GM21526 (cell line): Measurements from ENCODE around the gene CORO2A.
A peak's percentile ranks its signal among the peaks of the same experiment; 100 is the strongest.
"Not testable (repeated sequence)": the region's sequence is repeated elsewhere in the genome, so short reads cannot be mapped to it uniquely, and the experiment has no call there.

Source experiments
- ATAC-seq: cut with Tn5 transposase; IDR thresholded peaks from one replicate; pipeline ENCODE4 v1.9.1; 2021; ENCODE audit warnings: moderate library complexity; ENCODE audit not compliant: unreplicated experiment, low FRiP score

The CORO2A gene

GRCh38 chr9:98118640-98119601, 73.5 kb downstream of the CORO2A start, which contains the start of gene TRIM14:
Gene TRIM14, minus strand, starts transcription at chr9:98119222. Its CDS starts 34 bp downstream, at chr9:98119188.
- peak; percentile 54 for ATAC-seq

- peak; percentile 8 for ATAC-seq
Observed at GRCh38 chr9:98117984-98118639, 74.3 kb downstream of the CORO2A start.

- ATAC-seq = not testable (repeated sequence)
Observed at GRCh38 chr9:98117097-98117496, 75.3 kb downstream of the CORO2A start.

- no peak for ATAC-seq
Observed at GRCh38 chr9:98109052-98109451, 83.4 kb downstream of the CORO2A start.

GRCh38 chr9:98108531-98109031, 83.9 kb downstream of the CORO2A start:
- ATAC-seq = peak; percentile 61

- ATAC-seq = no peak
Observed at GRCh38 chr9:98107926-98108325, 84.5 kb downstream of the CORO2A start.

- ATAC-seq = no peak
Observed at GRCh38 chr9:98105006-98105405, 87.4 kb downstream of the CORO2A start.

GRCh38 chr9:98104445-98104881, 88.0 kb downstream of the CORO2A start:
- no peak for ATAC-seq

- peak; percentile 94 for ATAC-seq
Observed at GRCh38 chr9:98101868-98102273, 90.6 kb downstream of the CORO2A start.

GRCh38 chr9:98101416-98101815, 91.0 kb downstream of the CORO2A start:
- peak; percentile 1 for ATAC-seq

- no peak for ATAC-seq
Observed at GRCh38 chr9:98100456-98100855, 92.0 kb downstream of the CORO2A start.

GRCh38 chr9:98099898-98100297, 92.5 kb downstream of the CORO2A start:
- ATAC-seq = no peak

- ATAC-seq = no peak
Observed at GRCh38 chr9:98099346-98099745, 93.1 kb downstream of the CORO2A start.

GRCh38 chr9:98097836-98098235, 94.6 kb downstream of the CORO2A start:
- ATAC-seq = no peak

GRCh38 chr9:98096091-98096490, 96.3 kb downstream of the CORO2A start:
- no peak for ATAC-seq

GRCh38 chr9:98095401-98095800, 97.0 kb downstream of the CORO2A start:
- ATAC-seq = no peak

- no peak for ATAC-seq
Observed at GRCh38 chr9:98094851-98095250, 97.6 kb downstream of the CORO2A start.

- no peak for ATAC-seq
Observed at GRCh38 chr9:98094316-98094715, 98.1 kb downstream of the CORO2A start.

GRCh38 chr9:98092613-98092931, 99.9 kb downstream of the CORO2A start:
- no peak for ATAC-seq

- no peak for ATAC-seq
Observed at GRCh38 chr9:98091735-98092612, 100.5 kb downstream of the CORO2A start.
